Suprapubic skin (tissue), 4 donors: ENCODE measurements around the gene TBC1D1. TPM values are rescaled to one million over a fixed set of nuclear protein-coding genes. Genes with fewer than 3 reads are reported as not detected.

ENCODE experiments used
- DNase-seq, 2 donors: peaks; one replicate each; pipeline ENCODE4 v3.0.0-alpha.2; 2019; ENCODE audit warnings: low spot score in 2 of 2
- H3K27ac ChIP-seq: fragments of 200-600 bp; sonication (generic); one replicate; pipeline ENCODE4 v1.5.1; 2019
- H3K27me3 ChIP-seq: fragments of 200-600 bp; sonication (generic); one replicate; pipeline ENCODE4 v1.5.1; 2019
- H3K36me3 ChIP-seq: fragments of 200-600 bp; sonication (generic); one replicate; pipeline ENCODE4 v1.5.1; 2019
- H3K4me1 ChIP-seq: fragments of 200-600 bp; sonication (generic); one replicate; pipeline ENCODE4 v1.5.1; 2019
- H3K4me3 ChIP-seq: fragments of 200-600 bp; sonication (generic); one replicate; pipeline ENCODE4 v1.5.1; 2019; ENCODE audit warnings: mild to moderate bottlenecking
- H3K9me3 ChIP-seq: fragments of 200-600 bp; sonication (generic); one replicate; pipeline ENCODE4 v1.5.1; 2019
- EP300 ChIP-seq: sonication (generic); formaldehyde crosslinking; IDR thresholded peaks from one replicate; pipeline ENCODE4 v1.6.1; 2017; ENCODE audit warnings: antibody characterized with exemption
- POLR2A ChIP-seq, 2 donors: fragments of 450-650 bp; IDR thresholded peaks; one replicate each; pipeline ENCODE4 v1.6.1; 2017; ENCODE audit warnings: antibody characterized with exemption in 2 of 2, mild to moderate bottlenecking in 2 of 2, moderate library complexity in 2 of 2
- POLR2AphosphoS5 ChIP-seq, 3 donors: sonication (generic); formaldehyde crosslinking; IDR thresholded peaks; one replicate each; pipeline ENCODE4 v1.6.1; 2017; ENCODE audit warnings: antibody characterized with exemption in 3 of 3
- WGBS: methylation state at CpG from one replicate; pipeline ENCODE4 v1.1.5; 2018; 5-methylcytosine and 5-hydroxymethylcytosine counted together
- total RNA-seq, 4 donors: library from RNA; depleted of rRNA; stranded (reverse); fragments of >200 nt; gene quantifications; one replicate each; pipeline ENCODE4 v1.1.0, GENCODE V29; 2016
- TF ChIP-seq, protein P1 (sequence below), 2 donors: fragments of 200-600 bp in 1 of 2; fragments of 450-650 bp in 1 of 2; sonication (generic) in 1 of 2; IDR thresholded peaks; one replicate each; pipeline ENCODE4 v1.5.1; 2016 to 2019; ENCODE audit warnings: antibody characterized with exemption in 2 of 2, mild to moderate bottlenecking in 1 of 2, moderate library complexity in 1 of 2

Gene TBC1D1
- total RNA-seq, 4 donors from 2014 or later: 16.3 to 32.0 (median 22.2) TPM

DNA sequence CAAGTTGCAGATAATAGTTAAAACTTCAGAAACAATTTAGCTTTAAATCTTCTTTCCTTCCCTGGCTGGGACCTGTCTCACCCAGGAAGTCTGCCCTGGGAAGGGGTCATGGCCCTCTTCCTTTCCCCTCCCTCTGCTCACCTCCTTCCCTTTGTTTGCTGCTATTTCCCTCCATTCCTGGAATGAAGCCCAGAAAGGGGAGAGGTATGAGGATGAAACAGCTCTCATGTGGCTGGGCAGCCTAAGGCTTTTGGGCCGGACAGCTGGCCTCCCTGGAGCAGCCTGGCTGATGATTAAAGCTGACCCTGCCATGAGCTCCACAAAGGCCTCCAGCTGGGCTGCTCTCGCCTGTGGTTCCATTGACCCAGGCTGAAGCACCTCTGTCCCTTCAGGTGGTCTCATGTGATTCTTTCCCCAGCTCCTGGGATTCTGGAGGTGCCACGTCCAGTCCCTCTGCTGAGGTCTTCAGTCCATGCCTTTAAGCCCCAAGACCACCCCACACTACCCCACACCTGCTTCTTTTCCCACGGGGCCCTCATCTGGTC lies 271.4 kb downstream of the TBC1D1 start:
- TF ChIP-seq POLR2A (IDR thresholded peaks at IDR 0.05) (no peak), POLR2AphosphoS5 (IDR thresholded peaks at IDR 0.05) (no peak), EP300 (no peak)
- TF ChIP-seq, protein P1, sequence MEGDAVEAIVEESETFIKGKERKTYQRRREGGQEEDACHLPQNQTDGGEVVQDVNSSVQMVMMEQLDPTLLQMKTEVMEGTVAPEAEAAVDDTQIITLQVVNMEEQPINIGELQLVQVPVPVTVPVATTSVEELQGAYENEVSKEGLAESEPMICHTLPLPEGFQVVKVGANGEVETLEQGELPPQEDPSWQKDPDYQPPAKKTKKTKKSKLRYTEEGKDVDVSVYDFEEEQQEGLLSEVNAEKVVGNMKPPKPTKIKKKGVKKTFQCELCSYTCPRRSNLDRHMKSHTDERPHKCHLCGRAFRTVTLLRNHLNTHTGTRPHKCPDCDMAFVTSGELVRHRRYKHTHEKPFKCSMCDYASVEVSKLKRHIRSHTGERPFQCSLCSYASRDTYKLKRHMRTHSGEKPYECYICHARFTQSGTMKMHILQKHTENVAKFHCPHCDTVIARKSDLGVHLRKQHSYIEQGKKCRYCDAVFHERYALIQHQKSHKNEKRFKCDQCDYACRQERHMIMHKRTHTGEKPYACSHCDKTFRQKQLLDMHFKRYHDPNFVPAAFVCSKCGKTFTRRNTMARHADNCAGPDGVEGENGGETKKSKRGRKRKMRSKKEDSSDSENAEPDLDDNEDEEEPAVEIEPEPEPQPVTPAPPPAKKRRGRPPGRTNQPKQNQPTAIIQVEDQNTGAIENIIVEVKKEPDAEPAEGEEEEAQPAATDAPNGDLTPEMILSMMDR (IDR thresholded peaks at IDR 0.05): no peak
- peaks cover 38% of the 10 kb centered on the region for H3K4me1 ChIP-seq
- H3K36me3 ChIP-seq: no peaks in the 10 kb centered on the region
- DNase-seq: no peak
- H3K4me3 ChIP-seq: no peak overlapping the region
- no peaks in the 10 kb centered on the region for H3K9me3 ChIP-seq
- 81% methylated on average over 4 of the region's 4 CpGs for WGBS
- no peaks in the 10 kb centered on the region for H3K27me3 ChIP-seq
- peak overlapping the region; percentile 89 for H3K27ac ChIP-seq

DNA sequence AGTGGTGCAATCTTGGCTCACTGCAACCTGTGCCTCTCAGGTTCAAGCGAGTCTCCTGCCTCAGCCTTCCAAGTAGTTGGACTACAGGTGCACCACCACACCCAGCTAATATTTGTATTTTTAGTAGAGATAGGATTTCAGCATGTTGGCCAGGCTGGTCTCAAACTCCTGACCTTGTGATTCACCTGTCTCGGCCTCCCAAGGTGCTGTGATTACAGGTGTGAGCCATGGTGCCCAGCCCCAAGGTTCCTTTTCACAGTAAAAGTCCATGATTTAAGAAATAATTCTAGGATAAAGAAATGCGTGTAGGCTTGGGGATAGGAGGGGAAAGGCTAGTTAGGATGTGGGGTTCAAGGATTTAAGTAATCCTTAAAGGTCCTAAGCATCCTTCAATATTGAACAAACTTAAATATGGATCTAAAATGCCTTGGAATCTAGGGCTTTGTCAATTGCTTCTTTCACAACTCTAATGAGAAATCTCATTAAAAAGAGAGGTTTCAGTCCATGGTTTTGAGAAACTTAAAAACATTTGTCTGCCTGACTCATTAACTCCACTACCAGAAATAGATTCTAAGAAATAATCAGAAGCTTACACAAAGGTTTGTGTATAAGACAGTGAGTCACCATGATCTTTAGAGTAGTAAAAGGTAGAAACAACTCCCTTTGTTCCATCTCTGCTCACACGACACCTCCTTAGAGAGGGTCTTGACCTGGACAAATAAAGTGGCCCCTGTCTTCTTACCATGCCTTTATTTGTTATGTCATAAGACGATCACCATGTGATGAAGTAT lies 272.5 kb downstream of the TBC1D1 start:
- WGBS: 81% methylated on average over 5 of the region's 5 CpGs
- Histone ChIP-seq H3K9me3 (no peaks in the 10 kb centered on the region), H3K27me3 (no peaks in the 10 kb centered on the region), H3K4me3 (no peak overlapping the region), H3K27ac (no peak overlapping the region), H3K4me1 (peaks cover 28% of the 10 kb centered on the region), H3K36me3 (no peaks in the 10 kb centered on the region)
- DNase-seq: no peak
- TF ChIP-seq, protein P1 (IDR thresholded peaks at IDR 0.05): no peak
- TF ChIP-seq EP300 (no peak), POLR2A (IDR thresholded peaks at IDR 0.05) (no peak), POLR2AphosphoS5 (IDR thresholded peaks at IDR 0.05) (no peak)

DNA sequence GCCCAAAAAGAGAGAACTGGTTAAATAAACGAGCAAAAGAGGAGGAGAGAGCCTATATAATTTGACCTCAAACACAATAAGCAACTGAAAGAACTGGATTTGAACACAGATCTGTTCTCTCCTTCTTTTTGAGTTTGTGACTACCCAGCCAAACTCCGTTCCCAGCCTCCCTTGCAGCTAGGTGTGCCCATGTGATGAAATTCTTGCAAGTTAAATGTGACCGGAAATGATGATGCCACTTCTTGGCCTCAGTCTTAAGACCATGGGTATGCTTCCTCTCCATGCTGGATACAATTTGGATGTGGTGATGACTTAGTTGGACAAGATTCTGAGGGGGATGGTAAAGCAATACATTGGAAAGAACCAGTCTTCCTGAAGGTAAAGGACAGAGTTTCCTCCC lies 273.5 kb downstream of the TBC1D1 start:
- no peak overlapping the region for H3K27ac ChIP-seq
- H3K36me3 ChIP-seq: no peaks in the 10 kb centered on the region
- no peaks in the 10 kb centered on the region for H3K27me3 ChIP-seq
- 94% methylated on average over 3 of the region's 3 CpGs for WGBS
- TF ChIP-seq, protein P1 (IDR thresholded peaks at IDR 0.05): no peak
- TF ChIP-seq POLR2AphosphoS5 (IDR thresholded peaks at IDR 0.05) (no peak), POLR2A (IDR thresholded peaks at IDR 0.05) (no peak), EP300 (no peak)
- no peak for DNase-seq
- no peaks in the 10 kb centered on the region for H3K9me3 ChIP-seq
- peaks cover 26% of the 10 kb centered on the region for H3K4me1 ChIP-seq
- no peak overlapping the region for H3K4me3 ChIP-seq

DNA sequence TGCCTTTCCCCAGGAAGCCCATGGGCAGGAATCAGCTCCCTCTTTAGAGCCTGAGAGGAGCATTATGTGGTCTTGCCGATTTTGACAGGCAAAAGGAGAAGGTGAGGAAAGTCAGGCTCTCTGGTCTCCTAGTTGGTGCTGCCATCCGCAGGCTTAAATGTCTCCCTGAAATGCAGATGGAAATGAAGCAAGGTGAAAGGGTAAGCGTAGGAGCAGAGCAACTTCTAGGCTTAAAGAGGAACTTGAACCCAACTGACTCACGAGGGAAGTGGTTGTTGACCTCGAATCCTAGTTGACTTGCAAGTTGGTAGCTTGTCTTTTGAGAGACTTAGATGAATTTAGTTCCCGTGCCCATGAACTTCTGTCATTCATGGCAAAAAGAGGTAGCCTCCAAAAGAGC lies 275.2 kb downstream of the TBC1D1 start:
- Histone ChIP-seq H3K36me3 (no peaks in the 10 kb centered on the region), H3K4me3 (no peak overlapping the region), H3K9me3 (no peaks in the 10 kb centered on the region), H3K27ac (no peak overlapping the region), H3K27me3 (no peaks in the 10 kb centered on the region), H3K4me1 (peaks cover 26% of the 10 kb centered on the region)
- DNase-seq: no peak
- 68% methylated on average over 6 of the region's 6 CpGs for WGBS
- TF ChIP-seq, protein P1 (IDR thresholded peaks at IDR 0.05): no peak

DNA sequence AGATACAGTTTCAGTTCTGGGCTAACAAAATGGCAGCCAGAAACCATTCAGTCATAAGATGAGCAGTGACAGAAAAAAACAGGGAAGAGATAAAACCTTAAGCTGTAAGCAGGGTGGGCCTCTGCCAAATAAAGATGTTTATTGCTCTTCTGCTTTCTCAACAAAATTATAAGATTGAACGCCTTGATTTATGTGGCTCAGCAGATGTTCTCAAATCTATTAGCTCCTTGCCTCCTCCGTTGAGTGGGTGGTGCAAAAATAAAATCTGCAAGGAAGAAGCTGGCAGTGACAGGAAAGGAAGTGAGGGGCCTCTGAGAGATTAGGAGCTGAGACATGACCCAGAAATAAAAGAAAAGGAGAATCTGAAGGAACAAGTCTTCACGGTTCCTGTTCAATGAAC lies 275.9 kb downstream of the TBC1D1 start:
- H3K4me3 ChIP-seq: no peak overlapping the region
- WGBS: 44% methylated on average over 3 of the region's 3 CpGs

More for the DNA sequence above, 275.9 kb downstream of the TBC1D1 start:
- H3K4me1 ChIP-seq: peaks cover 21% of the 10 kb centered on the region
- no peaks in the 10 kb centered on the region for H3K9me3 ChIP-seq
- H3K36me3 ChIP-seq: no peaks in the 10 kb centered on the region
- DNase-seq: no peak
- no peak for TF ChIP-seq EP300
- no peak for TF ChIP-seq POLR2AphosphoS5 (IDR thresholded peaks at IDR 0.05)
- TF ChIP-seq POLR2A (IDR thresholded peaks at IDR 0.05): no peak
- TF ChIP-seq, protein P1 (IDR thresholded peaks at IDR 0.05): no peak
- H3K27ac ChIP-seq: no peak overlapping the region
- H3K27me3 ChIP-seq: no peaks in the 10 kb centered on the region
